Measurements from ENCODE around the gene MTA1. TPM values are rescaled to one million over a fixed set of nuclear protein-coding genes. Genes with fewer than 3 reads are reported as not detected.

The MTA1 gene
- total and polyA plus RNA-seq, 4 donors, result 3.7 to 28.1 (median 21.0) TPM

DNA sequence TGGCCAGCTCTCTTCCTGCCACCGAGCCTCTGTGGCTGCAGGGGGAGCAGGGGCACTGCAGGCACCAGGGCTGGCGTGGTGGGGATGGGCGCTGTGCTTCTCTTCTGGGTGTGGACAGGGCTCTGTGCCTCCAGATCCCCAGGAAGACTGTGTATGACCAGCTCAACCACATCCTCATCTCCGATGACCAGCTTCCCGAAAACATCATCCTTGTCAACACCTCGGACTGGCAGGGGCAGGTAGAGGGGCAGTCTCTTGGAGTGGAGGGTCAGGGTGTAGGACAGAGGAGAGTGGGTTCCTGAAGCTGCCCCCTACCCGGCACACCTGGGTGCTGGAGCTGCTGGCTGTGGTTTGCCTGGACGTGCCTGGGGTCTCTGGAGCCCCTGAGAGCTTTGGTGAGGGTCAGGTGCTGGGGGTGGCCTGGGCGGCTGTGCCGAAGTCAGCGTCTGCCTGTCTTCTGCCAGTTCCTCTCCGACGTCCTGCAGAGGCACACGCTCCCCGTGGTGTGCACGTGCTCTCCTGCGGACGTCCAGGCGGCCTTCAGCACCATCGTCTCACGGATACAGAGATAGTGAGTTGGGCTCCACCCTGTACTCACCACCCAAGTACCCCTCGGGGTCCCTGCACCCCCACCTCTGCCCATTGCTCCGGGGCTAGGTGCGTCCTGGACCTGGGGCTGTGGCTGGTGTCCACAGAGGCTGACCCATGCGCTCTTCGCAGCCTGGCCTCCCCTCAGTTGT, 37.1 kb upstream of the MTA1 start:
- DNase-seq (ENCODE audit: low spot score), result no peak
- H3K27ac ChIP-seq (ENCODE audit: low read depth in 1 of 2, low read length in 2 of 2), result no peak overlapping the region
- no peaks in the 10 kb centered on the region for H3K9me3 ChIP-seq (ENCODE audit: control insufficient read depth in 4 of 4, low read length in 3 of 4)
- WGBS, result 96% methylated on average over 26 of the region's 26 CpGs
- TF ChIP-seq RAD21 (IDR thresholded peaks at IDR 0.05), result no peak
- TF ChIP-seq, protein P1, sequence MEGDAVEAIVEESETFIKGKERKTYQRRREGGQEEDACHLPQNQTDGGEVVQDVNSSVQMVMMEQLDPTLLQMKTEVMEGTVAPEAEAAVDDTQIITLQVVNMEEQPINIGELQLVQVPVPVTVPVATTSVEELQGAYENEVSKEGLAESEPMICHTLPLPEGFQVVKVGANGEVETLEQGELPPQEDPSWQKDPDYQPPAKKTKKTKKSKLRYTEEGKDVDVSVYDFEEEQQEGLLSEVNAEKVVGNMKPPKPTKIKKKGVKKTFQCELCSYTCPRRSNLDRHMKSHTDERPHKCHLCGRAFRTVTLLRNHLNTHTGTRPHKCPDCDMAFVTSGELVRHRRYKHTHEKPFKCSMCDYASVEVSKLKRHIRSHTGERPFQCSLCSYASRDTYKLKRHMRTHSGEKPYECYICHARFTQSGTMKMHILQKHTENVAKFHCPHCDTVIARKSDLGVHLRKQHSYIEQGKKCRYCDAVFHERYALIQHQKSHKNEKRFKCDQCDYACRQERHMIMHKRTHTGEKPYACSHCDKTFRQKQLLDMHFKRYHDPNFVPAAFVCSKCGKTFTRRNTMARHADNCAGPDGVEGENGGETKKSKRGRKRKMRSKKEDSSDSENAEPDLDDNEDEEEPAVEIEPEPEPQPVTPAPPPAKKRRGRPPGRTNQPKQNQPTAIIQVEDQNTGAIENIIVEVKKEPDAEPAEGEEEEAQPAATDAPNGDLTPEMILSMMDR (IDR thresholded peaks at IDR 0.05; ENCODE audit: low read depth, low read length, missing input control), result no peak
- H3K4me1 ChIP-seq (ENCODE audit: control insufficient read depth in 4 of 4, insufficient read depth in 4 of 4, low read length in 3 of 4), result no peaks in the 10 kb centered on the region
- no peak overlapping the region for H3K4me3 ChIP-seq (ENCODE audit: low read depth in 1 of 3, low read length in 3 of 3)
- no peak overlapping the region for H3K9ac ChIP-seq (ENCODE audit: low read depth in 1 of 2, low read length in 2 of 2)
- no peaks in the 10 kb centered on the region for H3K27me3 ChIP-seq (ENCODE audit: control insufficient read depth in 4 of 4, insufficient read depth in 4 of 4, low read length in 3 of 4)
- peaks cover 0 to 21% (median 5%) of the 10 kb centered on the region in 4 donors for H3K36me3 ChIP-seq (ENCODE audit: control insufficient read depth in 4 of 4, insufficient read depth in 3 of 4, low read depth in 1 of 4, low read length in 3 of 4)

GRCh38 chr14:105383083-105383730, 36.4 kb upstream of the MTA1 start:
- 98% methylated on average over 32 of the region's 32 CpGs for WGBS
- Histone ChIP-seq H3K9me3 (ENCODE audit: control insufficient read depth in 4 of 4, low read length in 3 of 4) (no peaks in the 10 kb centered on the region), H3K9ac (ENCODE audit: low read depth in 1 of 2, low read length in 2 of 2) (no peak overlapping the region), H3K36me3 (ENCODE audit: control insufficient read depth in 4 of 4, insufficient read depth in 3 of 4, low read depth in 1 of 4, low read length in 3 of 4) (peaks cover 0 to 21% (median 5%) of the 10 kb centered on the region in 4 donors), H3K27me3 (ENCODE audit: control insufficient read depth in 4 of 4, insufficient read depth in 4 of 4, low read length in 3 of 4) (no peaks in the 10 kb centered on the region), H3K4me3 (ENCODE audit: low read depth in 1 of 3, low read length in 3 of 3) (no peak overlapping the region), H3K27ac (ENCODE audit: low read depth in 1 of 2, low read length in 2 of 2) (no peak overlapping the region), H3K4me1 (ENCODE audit: control insufficient read depth in 4 of 4, insufficient read depth in 4 of 4, low read length in 3 of 4) (no peaks in the 10 kb centered on the region)
- DNase-seq (ENCODE audit: low spot score), result no peak
- TF ChIP-seq HNF4G (IDR thresholded peaks at IDR 0.05) (no peak), RXRA (IDR thresholded peaks at IDR 0.05) (no peak)
- TF ChIP-seq, protein P2, sequence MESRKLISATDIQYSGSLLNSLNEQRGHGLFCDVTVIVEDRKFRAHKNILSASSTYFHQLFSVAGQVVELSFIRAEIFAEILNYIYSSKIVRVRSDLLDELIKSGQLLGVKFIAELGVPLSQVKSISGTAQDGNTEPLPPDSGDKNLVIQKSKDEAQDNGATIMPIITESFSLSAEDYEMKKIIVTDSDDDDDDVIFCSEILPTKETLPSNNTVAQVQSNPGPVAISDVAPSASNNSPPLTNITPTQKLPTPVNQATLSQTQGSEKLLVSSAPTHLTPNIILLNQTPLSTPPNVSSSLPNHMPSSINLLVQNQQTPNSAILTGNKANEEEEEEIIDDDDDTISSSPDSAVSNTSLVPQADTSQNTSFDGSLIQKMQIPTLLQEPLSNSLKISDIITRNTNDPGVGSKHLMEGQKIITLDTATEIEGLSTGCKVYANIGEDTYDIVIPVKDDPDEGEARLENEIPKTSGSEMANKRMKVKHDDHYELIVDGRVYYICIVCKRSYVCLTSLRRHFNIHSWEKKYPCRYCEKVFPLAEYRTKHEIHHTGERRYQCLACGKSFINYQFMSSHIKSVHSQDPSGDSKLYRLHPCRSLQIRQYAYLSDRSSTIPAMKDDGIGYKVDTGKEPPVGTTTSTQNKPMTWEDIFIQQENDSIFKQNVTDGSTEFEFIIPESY (IDR thresholded peaks at IDR 0.05), result no peak

GRCh38 chr14:105384041-105384557, 35.5 kb upstream of the MTA1 start:
- Histone ChIP-seq H3K36me3 (ENCODE audit: control insufficient read depth in 4 of 4, insufficient read depth in 3 of 4, low read depth in 1 of 4, low read length in 3 of 4) (peaks cover 0 to 21% (median 5%) of the 10 kb centered on the region in 4 donors), H3K27ac (ENCODE audit: low read depth in 1 of 2, low read length in 2 of 2) (no peak overlapping the region), H3K4me3 (ENCODE audit: low read depth in 1 of 3, low read length in 3 of 3) (no peak overlapping the region), H3K9ac (ENCODE audit: low read depth in 1 of 2, low read length in 2 of 2) (no peak overlapping the region), H3K9me3 (ENCODE audit: control insufficient read depth in 4 of 4, low read length in 3 of 4) (no peaks in the 10 kb centered on the region), H3K27me3 (ENCODE audit: control insufficient read depth in 4 of 4, insufficient read depth in 4 of 4, low read length in 3 of 4) (no peaks in the 10 kb centered on the region), H3K4me1 (ENCODE audit: control insufficient read depth in 4 of 4, insufficient read depth in 4 of 4, low read length in 3 of 4) (no peaks in the 10 kb centered on the region)
- TF ChIP-seq MAX (IDR thresholded peaks at IDR 0.05) (no peak), ATF3 (IDR thresholded peaks at IDR 0.05) (no peak), YY1 (IDR thresholded peaks at IDR 0.05) (no peak), NR2F2 (IDR thresholded peaks at IDR 0.05) (no peak), RAD21 (IDR thresholded peaks at IDR 0.05) (no peak), RXRA (IDR thresholded peaks at IDR 0.05) (no peak), GABPA (IDR thresholded peaks at IDR 0.05 in 1 of 2, conservative IDR thresholded peaks at IDR 0.05 in 1 of 2) (no peak), HNF4G (IDR thresholded peaks at IDR 0.05) (no peak), EGR1 (IDR thresholded peaks at IDR 0.05; ENCODE audit: low read depth in 2 of 2) (no peak), JUND (IDR thresholded peaks at IDR 0.05) (no peak), TAF1 (conservative IDR thresholded peaks at IDR 0.05) (no peak), SP1 (IDR thresholded peaks at IDR 0.05) (no peak), HNF4A (conservative IDR thresholded peaks at IDR 0.05) (no peak)
- TF ChIP-seq, protein P1 (IDR thresholded peaks at IDR 0.05; ENCODE audit: low read depth, low read length, missing input control), result no peak
- TF ChIP-seq, protein P2 (IDR thresholded peaks at IDR 0.05), result no peak
- 95% methylated on average over 23 of the region's 23 CpGs for WGBS
- DNase-seq (ENCODE audit: low spot score), result no peak
